Measurements from ENCODE around the gene NISCH. TPM values are rescaled to one million over a fixed set of nuclear protein-coding genes. Genes with fewer than 3 reads are reported as not detected.

Gene NISCH
- total RNA-seq, 1 experiment from 2014 or later: 104 TPM

GRCh38 chr3:52527732-52528585, 72.6 kb downstream of the NISCH start:
- no peak overlapping the region for H2BK120ac ChIP-seq (ENCODE audit: low read depth, low read length, poor library complexity, severe bottlenecking)
- TF ChIP-seq CTCF (conservative IDR thresholded peaks at IDR 0.05): no peak
- no peak overlapping the region for H2BK5ac ChIP-seq (ENCODE audit: insufficient read length, low read length)
- no peak overlapping the region for H3K14ac ChIP-seq (ENCODE audit: insufficient read depth, low read length)
- Mint-ChIP-seq H3K4me3 (no peak overlapping the region), H3K27ac (no peak overlapping the region), H3K27me3 (ENCODE audit: low read depth) (no peaks in the 10 kb centered on the region; the same call in 1 of the 2 replicates), H3K36me3 (ENCODE audit: insufficient read depth in 1 of 3, low read depth in 3 of 3) (peaks cover 28 to 64% (median 62%) of the 10 kb centered on the region in 3 experiments; a peak in 6 of 7 replicates), H3K9me3 (no peaks in the 10 kb centered on the region), H3K4me1 (peaks cover 9 to 10% of the 10 kb centered on the region in 2 experiments)
- no peak overlapping the region for H3K4ac ChIP-seq (ENCODE audit: low read depth, low read length)
- H3T11ph ChIP-seq (ENCODE audit: low read length): no peak overlapping the region
- no peak overlapping the region for H2AFZ ChIP-seq (ENCODE audit: low read length)
- no peak for DNase-seq
- no peak overlapping the region for H3K56ac ChIP-seq (ENCODE audit: insufficient read length, low read depth, low read length)
- no peak overlapping the region for H4K8ac ChIP-seq (replicated peaks; ENCODE audit: insufficient read length, low read depth, low read length)
- no peak overlapping the region for H2BK15ac ChIP-seq (ENCODE audit: low read depth, low read length)
- H3K9me3 ChIP-seq (ENCODE audit: control insufficient read depth, low read depth, low read length): no peaks in the 10 kb centered on the region
- H2BK20ac ChIP-seq (ENCODE audit: low read depth, low read length, poor library complexity, severe bottlenecking): no peak overlapping the region
- no peak overlapping the region for H4K5ac ChIP-seq (ENCODE audit: insufficient read length, low read depth, low read length)
- H3K27me3 ChIP-seq (ENCODE audit: insufficient read depth, low read length): no peaks in the 10 kb centered on the region
- no peak overlapping the region for H3K18ac ChIP-seq (ENCODE audit: insufficient read length, low read depth, low read length)
- H2BK12ac ChIP-seq (ENCODE audit: insufficient read length, low read depth, low read length): no peak overlapping the region
- no peaks in the 10 kb centered on the region for H3K4me1 ChIP-seq (ENCODE audit: insufficient read depth, low read length)
- no peaks in the 10 kb centered on the region for H3K79me1 ChIP-seq (ENCODE audit: insufficient read depth, low read depth, low read length, poor library complexity, severe bottlenecking)
- no CpG with 5 or more reads among the region's 18 CpGs for WGBS (ENCODE audit: extremely low coverage, insufficient read length, low lambda C conversion rate)
- no peak overlapping the region for H3K4me2 ChIP-seq (ENCODE audit: insufficient read depth, insufficient read length, low read length)
- no peak overlapping the region for H4K91ac ChIP-seq (ENCODE audit: insufficient read length, low read depth, low read length)
- H3K9ac ChIP-seq (ENCODE audit: extremely low read depth, insufficient read length, low read length): no peak overlapping the region
- H3K23ac ChIP-seq (ENCODE audit: insufficient read length, low read depth, low read length): no peak overlapping the region
- peaks cover 8% of the 10 kb centered on the region for H3K23me2 ChIP-seq (ENCODE audit: insufficient read length, low read depth, low read length, poor library complexity, severe bottlenecking)
- no peaks in the 10 kb centered on the region for H4K20me1 ChIP-seq (ENCODE audit: control insufficient read depth, insufficient read depth, insufficient read length)
- H3K27ac ChIP-seq (ENCODE audit: insufficient read length, low read depth, low read length): no peak overlapping the region
- H2AK5ac ChIP-seq (ENCODE audit: insufficient read length, low read length): no peak overlapping the region
- peaks cover 2% of the 10 kb centered on the region; the same call in 1 of the 2 replicates for H3K79me2 ChIP-seq (ENCODE audit: insufficient read depth, low read length)

All from H9 (cell line).